ENCODE results near the gene TAS2R40.
A peak's percentile ranks its signal among the peaks of the same experiment; 100 is the strongest.
"Not testable (repeated sequence)": the region's sequence is repeated elsewhere in the genome, so short reads cannot be mapped to it uniquely, and the experiment has no call there.

The TAS2R40 gene

DNA sequence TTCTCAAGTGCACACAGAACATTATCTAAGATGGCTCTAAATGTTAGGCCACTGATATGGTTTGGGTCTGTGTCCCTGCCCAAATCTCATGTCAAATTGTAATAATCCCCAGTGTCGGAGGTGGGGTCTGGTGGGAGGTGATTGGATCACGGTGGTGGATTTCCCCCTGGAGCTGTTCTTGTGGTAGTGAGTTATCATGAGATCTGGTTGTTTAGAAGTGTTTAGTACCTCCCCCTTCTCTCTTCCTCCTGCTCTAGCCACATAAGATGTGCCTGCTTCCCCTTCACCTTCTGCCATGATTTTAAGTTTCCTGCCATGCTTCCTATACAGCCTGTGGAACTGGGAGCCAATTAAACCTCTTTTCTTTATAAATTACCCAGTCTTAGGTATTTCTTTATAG is 30.2 kb downstream of the TAS2R40 start:
- DNase-seq: no peak

DNA sequence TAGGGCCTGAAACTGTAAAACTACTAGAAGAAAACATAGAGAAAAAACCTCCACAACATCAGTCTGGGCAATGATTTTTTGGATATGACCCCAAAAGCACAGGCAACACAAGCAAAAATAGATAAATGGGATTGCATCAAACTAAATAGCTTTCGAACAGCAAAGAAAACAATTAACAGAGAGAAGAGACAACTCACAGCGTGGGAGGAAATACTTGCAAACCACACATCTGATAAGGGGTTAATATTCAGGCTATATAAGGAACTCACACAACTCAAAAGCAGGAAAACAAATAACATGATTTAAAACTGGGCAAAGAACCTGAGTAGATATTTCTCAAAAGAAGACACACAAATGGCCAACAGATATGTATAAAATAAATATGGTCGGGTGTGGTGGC is 33.7 kb downstream of the TAS2R40 start:
- DNase-seq: no peak

DNA sequence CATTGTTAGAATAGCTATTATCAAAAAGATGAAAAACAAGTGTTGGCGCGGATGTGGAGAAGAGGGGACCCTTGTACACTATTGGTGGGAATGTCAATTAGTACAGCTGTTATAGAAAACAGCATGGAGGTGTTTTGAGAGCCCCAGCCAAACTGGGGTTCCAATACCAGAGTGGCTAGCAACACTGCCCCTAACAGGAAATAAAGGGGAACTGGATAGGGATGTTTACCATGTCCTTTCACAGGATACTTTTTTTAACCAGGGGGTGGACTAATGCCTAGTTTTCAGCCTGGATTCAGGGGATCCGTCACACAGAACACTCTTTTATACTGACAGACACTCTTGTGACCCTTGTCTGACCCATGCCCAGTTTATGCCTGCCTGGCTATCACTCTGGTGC is 34.5 kb downstream of the TAS2R40 start:
- no peak for DNase-seq

DNA sequence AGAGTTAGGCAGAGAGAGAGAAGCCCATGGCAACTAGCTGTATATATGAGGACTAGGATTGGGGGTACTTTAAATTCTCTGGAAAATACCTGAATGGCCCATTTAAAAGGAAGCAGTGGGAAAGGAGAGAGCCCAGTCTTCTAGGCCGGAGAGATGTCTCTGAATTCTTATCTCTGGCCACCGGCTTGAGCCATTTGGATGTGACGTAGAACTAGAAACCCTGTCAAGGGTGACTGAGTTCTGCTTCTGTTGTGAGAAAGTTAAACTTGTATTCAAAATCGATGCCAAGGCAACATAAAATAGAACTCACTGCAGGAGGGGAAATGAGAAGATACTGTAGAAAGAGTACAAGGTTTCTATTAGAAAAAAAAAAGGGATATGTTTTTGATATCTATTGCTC is 35.1 kb downstream of the TAS2R40 start:
- DNase-seq: no peak

DNA sequence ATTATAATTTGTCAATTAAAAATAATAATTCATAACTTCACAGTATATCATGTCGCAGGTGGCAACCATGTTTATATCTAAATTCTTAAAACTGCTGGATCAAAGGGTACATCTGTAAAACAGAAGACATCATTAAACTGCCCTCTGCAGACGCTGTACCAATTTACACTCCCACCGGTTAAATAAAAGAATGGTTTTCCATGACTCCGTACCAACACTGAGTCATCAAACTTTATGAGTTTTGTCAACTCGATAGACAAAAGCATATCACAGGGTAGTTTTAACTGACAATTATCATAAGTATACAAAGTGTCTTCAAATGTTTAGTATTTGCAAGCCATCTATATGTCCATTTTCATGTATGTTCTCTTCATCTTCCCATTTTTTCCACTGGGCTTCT is 35.7 kb downstream of the TAS2R40 start:
- DNase-seq: no peak

DNA sequence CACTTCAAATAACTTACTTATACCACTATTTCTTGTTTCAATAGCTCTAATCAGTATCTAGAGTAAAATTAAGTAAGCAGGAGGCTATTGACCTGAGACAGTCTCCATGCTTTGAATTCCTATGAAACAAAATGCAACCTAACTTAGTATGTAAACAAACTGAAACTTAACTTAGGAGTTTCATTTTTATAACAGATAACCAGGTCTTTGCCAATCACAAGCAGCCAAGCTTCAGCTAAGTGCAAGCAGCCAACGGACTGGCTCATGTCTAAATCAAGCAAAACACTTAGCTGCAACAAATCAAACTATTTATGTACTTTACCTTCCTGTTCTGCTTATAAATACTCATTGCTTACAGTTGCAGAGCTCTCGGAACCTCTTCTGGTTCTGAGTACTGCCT is 37.0 kb downstream of the TAS2R40 start:
- DNase-seq: no peak

DNA sequence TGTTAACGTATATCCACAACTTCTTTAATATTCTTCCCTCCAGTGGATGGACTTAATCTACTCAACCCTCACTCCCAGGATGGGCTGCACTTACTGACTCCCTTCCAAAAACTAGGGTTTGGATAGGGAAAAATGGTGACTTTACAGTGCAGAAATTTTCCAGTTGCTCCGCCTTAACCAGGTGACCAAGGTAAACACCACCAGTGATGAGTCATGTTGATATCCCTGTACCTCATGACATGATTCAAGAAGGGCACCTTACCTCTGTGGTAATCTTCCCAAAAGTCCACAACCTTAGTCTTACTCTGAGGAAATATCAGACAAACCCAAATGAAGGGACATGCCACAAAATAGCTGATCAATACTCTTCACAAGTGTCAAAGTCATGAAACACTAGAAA is 37.9 kb downstream of the TAS2R40 start:
- no peak for DNase-seq

DNA sequence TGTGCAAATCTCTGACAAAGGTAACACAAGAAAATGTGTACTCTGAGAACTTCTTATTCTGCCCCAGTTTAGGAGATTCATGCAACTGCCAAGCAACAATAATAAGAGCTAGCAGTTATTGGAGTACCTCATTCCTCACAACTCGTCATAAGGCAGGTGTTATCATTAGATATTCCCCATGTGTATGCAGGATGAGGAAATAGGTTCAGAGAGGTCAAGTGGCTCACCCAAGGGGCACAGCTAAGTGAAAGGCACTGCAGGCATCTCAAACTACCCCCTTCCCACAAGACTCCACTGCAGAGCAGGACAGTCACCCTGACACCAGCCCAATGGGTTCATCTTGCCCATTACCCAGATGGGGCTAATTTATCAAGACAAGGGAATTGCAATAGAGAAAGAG is 40.1 kb downstream of the TAS2R40 start:
- DNase-seq: no peak

DNA sequence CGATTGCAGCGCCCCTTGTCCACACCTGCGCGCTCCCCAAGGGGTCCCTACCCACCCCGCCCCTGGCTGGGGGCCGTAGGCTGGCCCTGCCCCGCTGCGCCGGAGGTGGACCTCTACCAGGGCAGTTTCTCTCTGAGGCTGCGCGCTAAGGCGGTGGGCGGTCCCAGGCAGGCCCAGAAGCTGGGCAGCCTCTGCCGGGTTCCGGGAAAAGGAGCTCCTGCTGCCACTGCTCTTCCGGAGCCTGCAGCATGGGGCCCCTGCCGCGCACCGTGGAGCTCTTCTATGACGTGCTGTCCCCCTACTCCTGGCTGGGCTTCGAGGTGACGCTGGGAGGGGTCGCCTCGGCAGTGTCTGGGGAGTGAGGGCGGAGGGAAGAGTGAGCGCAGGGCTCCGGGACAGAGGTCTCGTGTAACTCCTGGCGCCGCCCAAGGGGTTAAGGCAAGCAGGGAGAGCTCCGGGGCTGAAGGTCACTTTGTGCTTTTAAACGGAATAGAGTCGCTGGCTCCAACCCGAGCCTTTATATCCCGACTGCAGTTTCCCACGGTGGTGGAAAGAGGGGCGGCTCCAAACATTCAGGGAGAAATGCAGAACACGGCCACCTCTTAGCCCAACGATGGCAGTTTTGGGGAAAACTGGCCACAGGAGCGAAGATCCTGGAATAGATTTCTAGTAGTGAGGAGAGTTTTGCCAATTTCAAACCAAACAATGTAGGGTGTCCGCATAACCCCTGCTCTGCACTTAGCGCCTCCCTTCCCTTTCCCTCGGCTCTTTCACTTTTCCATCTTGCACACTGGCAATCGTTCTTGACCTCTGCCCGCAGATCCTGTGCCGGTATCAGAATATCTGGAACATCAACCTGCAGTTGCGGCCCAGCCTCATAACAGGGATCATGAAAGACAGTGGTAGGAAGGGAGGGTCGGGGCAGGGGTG is 41.7 kb downstream of the TAS2R40 start, which contains the start of gene GSTK1:
Gene GSTK1, plus strand, starts transcription at position 176 of the 930 bp plus-strand sequence. Its CDS starts 73 bp downstream, at position 249.
- DNase-seq: peak; percentile 58

DNA sequence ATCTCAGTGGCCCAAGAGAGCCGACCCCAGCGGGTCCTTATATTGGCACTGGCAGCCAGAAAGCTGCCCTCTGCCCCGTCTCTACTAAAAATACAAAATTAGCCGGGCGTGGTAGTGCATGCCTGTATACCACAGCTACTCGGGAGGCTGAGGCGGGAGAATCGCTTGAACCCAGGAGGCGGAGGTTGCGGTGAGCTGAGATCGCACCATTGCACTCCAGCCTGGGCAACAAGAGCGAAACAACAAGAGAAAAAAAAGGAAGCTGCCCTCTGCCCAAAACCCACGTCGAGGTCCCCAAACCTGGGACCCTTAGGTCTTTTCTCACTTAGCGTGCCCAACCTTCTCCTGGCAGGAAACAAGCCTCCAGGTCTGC is 42.3 kb downstream of the TAS2R40 start:
- not testable (repeated sequence) for DNase-seq

DNA sequence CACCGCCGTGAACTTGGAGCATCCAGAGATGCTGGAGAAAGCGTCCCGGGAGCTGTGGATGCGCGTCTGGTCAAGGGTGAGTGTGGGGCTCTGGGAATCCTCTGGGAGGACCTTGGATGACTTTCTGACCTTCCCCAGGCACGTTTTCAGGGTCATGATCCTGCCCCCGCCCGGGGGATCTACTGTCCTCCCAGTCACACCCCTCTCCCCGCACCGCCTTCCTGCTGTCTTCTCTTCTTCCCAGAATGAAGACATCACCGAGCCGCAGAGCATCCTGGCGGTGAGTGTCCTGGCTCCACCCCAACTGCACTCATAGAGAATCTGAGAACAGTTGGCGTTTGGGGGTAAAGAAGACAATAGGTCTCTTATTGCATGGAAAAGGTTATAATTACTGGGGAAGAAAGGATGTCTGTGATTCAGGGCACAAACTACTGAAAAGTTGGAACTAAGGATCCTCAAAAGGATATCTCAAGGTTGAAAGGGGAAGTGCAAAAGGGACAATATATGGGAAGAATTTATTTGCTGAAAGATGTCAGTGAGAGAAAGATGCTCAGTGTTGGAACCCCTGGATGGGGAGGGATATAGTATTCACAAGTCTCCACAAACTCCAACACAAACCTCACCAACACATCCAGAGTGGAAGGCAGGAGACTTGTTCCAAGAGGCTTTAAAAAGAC is 43.3 kb downstream of the TAS2R40 start:
- DNase-seq: no peak

DNA sequence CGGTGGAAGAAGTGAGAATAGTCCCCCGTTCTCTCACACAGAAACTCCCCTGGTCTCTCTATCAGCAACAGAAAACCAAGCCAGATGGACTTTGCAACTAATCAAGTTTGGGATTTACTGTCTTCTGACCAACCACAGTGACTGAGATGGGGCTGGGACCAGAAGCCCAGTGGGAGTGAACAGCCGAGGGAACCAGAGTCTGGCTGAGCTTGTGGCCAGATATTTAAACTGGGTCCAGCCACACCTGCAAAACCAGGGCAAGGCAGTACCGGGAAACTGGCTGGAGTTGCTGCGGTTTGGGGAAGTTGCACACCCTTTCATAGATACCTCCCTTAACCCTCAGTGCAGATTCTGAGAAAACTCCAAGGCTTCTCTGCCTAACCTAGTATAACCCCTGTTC is 47.4 kb downstream of the TAS2R40 start:
- no peak for DNase-seq

DNA sequence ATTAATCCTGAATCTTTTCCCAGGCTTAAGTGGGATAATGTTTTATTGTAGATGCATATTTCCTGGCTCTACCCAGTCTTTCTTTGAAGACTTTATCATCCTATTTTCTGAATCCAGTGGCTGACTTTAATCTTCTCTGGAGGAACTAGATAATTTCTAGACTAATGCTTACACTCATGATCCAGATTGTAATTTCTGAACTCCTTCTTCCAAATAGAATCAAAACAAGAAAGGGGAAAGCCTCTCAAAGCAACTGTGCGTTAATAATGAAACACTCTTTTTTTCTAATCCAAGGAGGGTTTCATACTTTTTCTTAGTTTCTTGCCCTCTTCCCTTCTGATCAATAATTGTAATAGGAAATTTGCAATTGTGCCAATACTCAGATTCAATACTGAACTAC is 49.4 kb downstream of the TAS2R40 start:
- DNase-seq: no peak

All from activated gamma-delta T cell (primary cell).